ENCODE measurements around the gene GALNT4.

DNA sequence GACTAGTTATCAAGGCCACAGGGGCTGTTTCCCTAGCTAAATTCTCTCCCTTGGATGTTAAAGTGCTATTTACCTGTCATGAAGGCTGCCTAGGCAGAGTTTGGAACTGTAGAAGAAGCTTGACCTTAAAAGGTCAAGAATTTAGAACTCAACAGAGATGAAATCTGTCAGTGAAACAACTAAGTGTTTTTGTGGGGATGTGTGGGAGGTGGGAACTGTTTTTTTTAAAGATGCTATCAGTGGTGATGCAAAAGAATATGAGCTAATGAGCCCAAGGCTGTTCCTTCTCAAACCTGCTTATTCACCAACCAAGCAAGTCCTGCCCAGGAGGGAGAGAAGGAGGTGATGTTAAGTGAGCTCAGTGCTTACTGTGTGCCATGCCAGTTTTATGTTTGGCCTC is 42.0 kb upstream of the GALNT4 start:
- TF ChIP-seq, protein P1, sequence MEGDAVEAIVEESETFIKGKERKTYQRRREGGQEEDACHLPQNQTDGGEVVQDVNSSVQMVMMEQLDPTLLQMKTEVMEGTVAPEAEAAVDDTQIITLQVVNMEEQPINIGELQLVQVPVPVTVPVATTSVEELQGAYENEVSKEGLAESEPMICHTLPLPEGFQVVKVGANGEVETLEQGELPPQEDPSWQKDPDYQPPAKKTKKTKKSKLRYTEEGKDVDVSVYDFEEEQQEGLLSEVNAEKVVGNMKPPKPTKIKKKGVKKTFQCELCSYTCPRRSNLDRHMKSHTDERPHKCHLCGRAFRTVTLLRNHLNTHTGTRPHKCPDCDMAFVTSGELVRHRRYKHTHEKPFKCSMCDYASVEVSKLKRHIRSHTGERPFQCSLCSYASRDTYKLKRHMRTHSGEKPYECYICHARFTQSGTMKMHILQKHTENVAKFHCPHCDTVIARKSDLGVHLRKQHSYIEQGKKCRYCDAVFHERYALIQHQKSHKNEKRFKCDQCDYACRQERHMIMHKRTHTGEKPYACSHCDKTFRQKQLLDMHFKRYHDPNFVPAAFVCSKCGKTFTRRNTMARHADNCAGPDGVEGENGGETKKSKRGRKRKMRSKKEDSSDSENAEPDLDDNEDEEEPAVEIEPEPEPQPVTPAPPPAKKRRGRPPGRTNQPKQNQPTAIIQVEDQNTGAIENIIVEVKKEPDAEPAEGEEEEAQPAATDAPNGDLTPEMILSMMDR (IDR thresholded peaks at IDR 0.05): no peak
- TF ChIP-seq POLR2AphosphoS5 (IDR thresholded peaks at IDR 0.05): peak in 1 of 3 donors; percentile 20

Data from breast epithelium (tissue), 3 donors.